ENCODE results near the gene SNIP1. TPM values are rescaled to one million over a fixed set of nuclear protein-coding genes. Genes with fewer than 3 reads are reported as not detected.

Gene SNIP1
- total and polyA plus RNA-seq, 2 of the 8 experiments (the other 6 are each of a cell fraction or from before 2014, with no cell fraction given), result 3.7 to 15.7 TPM

DNA sequence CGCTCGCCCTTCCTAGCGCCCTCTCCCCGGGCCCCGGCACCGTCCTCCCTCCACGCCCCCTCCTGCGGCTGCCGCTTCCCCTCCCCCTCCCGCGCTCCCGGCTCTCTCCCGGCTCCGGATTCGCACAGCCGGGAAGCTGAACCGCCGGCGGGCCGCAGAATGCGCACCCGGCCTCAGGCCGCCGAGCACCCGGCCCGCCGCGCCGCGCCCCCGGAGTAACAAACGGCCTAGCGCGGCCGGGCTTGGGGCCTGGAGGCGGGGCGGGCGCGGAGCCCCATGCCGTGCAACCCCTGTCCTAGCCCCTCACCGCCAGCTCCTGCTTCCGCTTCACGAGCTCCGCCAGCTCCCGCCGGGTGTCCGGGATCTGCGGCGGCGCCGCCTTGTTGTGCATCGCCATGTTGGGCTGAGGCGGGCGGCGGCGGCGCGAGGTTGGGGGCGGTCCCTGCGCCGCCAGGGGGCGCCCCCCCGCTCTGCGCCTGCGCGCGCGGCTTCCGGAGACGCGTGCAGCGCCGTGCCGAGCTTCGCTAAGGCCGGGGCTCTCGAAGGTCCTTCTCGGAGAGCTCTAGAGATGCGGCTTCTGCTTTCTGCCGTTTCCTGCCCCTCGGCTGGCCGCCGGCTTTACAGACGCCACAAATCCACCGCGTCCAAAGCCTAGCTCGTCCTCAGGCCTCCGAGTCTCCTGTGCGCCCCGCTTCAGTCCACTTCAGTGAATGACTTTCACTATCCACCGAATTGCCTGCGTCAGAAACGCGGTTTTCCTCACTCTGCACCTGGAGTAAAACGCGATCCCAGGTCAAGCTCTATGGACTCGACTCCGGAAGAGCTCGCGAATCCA is 39.5 kb downstream of the SNIP1 start, which contains the start of gene MEAF6:
Gene MEAF6, minus strand, starts transcription at position 417 of the 835 bp plus-strand sequence. Its CDS starts 20 bp downstream, at position 397.
- Histone ChIP-seq H3K4me3 (ENCODE audit: extremely low read depth in 1 of 4, insufficient read depth in 2 of 4, low read depth in 3 of 4, low read length in 4 of 4) (peak within 1 kb of the TSS; percentile 69 to 97 (median 78)), H2BK120ac (replicated peaks; ENCODE audit: low read depth, low read length) (peak within 1 kb of the TSS; percentile 79), H3K4me2 (ENCODE audit: insufficient read depth in 1 of 2, low read depth in 2 of 2, low read length in 2 of 2) (peak within 1 kb of the TSS; percentile 85 to 89), H2BK20ac (ENCODE audit: low read length) (peak within 1 kb of the TSS; percentile 43; the same call in 1 of the 2 replicates), H3K79me1 (ENCODE audit: low read depth, low read length) (peaks cover 4% of the 10 kb centered on the region), H3K56ac (replicated peaks; ENCODE audit: insufficient read length, low read depth, low read length) (peak within 1 kb of the TSS; percentile 69), H3K18ac (ENCODE audit: extremely low read depth, low read length) (peak within 1 kb of the TSS; percentile 98), H4K5ac (ENCODE audit: insufficient read length, low read depth, low read length) (peak within 1 kb of the TSS; percentile 85), H3K27me3 (replicated peaks in 1 of 4; ENCODE audit: control insufficient read depth in 3 of 4, extremely low read depth in 1 of 4, insufficient read depth in 3 of 4, low read length in 3 of 4) (no peaks in the 10 kb centered on the region), H3K9ac (replicated peaks in 1 of 4; ENCODE audit: extremely low read depth in 1 of 4, low read depth in 3 of 4, low read length in 3 of 4) (peak within 1 kb of the TSS; percentile 73 to 81 (median 78); a peak in 6 of 7 replicates), H2AFZ (ENCODE audit: low read length) (peak within 1 kb of the TSS; percentile 93), H4K8ac (ENCODE audit: extremely low read depth, insufficient read depth, low read length) (peak within 1 kb of the TSS; percentile 87), H3K79me2 (ENCODE audit: control insufficient read depth in 1 of 2, insufficient read depth in 2 of 2, low read length in 2 of 2) (peaks cover 3 to 15% of the 10 kb centered on the region in 2 experiments; a peak in 2 of 4 replicates), H3K23ac (ENCODE audit: insufficient read length) (no peak within 1 kb of the TSS), H3K9me3 (ENCODE audit: insufficient read depth in 2 of 2, low read depth in 1 of 2, low read length in 1 of 2) (no peaks in the 10 kb centered on the region; a peak in 1 of 4 replicates), H2AK5ac (ENCODE audit: low read depth, low read length) (no peak within 1 kb of the TSS), H3K4me1 (replicated peaks in 1 of 4; ENCODE audit: control insufficient read depth in 3 of 4, insufficient read depth in 4 of 4, low read length in 3 of 4) (peaks cover 2 to 13% (median 6%) of the 10 kb centered on the region in 4 experiments; a peak in 4 of 7 replicates), H3K36me3 (ENCODE audit: control insufficient read depth in 2 of 4, insufficient read depth in 4 of 4, low read length in 3 of 4) (peaks cover 0 to 16% (median 4%) of the 10 kb centered on the region in 4 experiments; a peak in 4 of 8 replicates), H2BK5ac (ENCODE audit: low read depth, low read length) (peak within 1 kb of the TSS; percentile 97; the same call in 1 of the 2 replicates), H3K4ac (replicated peaks; ENCODE audit: insufficient read length, low read depth, low read length) (peak within 1 kb of the TSS; percentile 65), H2BK15ac (ENCODE audit: low read length) (0 out of 2 replicates have a peak within 1 kb of the TSS, but pooled peaks have one; percentile 92), H4K91ac (replicated peaks; ENCODE audit: insufficient read length, low read length) (peak within 1 kb of the TSS; percentile 99), H4K20me1 (replicated peaks in 1 of 2; ENCODE audit: control insufficient read depth in 1 of 2, insufficient read depth in 2 of 2, low read length in 2 of 2) (peaks cover 3 to 7% of the 10 kb centered on the region in 2 experiments), H3K14ac (ENCODE audit: insufficient read length) (peak within 1 kb of the TSS; percentile 96), H2BK12ac (ENCODE audit: low read depth, low read length) (peak within 1 kb of the TSS; percentile 44), H3K23me2 (ENCODE audit: low read depth, low read length) (peaks cover 13% of the 10 kb centered on the region), H3K27ac (ENCODE audit: low read depth, low read length) (peak within 1 kb of the TSS; percentile 79; the same call in 1 of the 2 replicates)
- POLR2A ChIA-PET (ENCODE audit: partially characterized antibody), result interaction anchor here (0.6 to 2.3 kb wide), 16 partner anchors 8 to 228 kb away, joined by 3 to 15 read pairs (median 3); partner anchors contain the start of genes DNALI1 and ZC3H12A
- DNase-seq (ENCODE audit: low read depth in 1 of 2, low spot score in 2 of 2) (peak; percentile 46 to 92), FAIRE-seq (no peak)
- CTCF ChIA-PET (ENCODE audit: partially characterized antibody), result interaction anchor here (0.6 to 3.6 kb wide), 19 partner anchors 9 to 430 kb away, joined by 3 to 18 read pairs (median 3); partner anchors contain the start of gene DNALI1
- 1% methylated on average over 60 of the region's 100 CpGs; no CpG with 5 or more reads in 1 of the 2 experiments for WGBS, 2 experiments (ENCODE audit: extremely low coverage in 1 of 2, insufficient coverage in 1 of 2, insufficient read length in 1 of 2, insufficient replicate concordance in 2 of 2, low coverage in 1 of 2, low lambda C conversion rate in 2 of 2, missing lambda C conversion rate in 1 of 2)
- TF ChIP-seq SP1 (IDR thresholded peaks at IDR 0.05; ENCODE audit: low read depth, low read length) (0 out of 2 replicates have a peak, but pooled peaks have one; percentile 7), ASH2L (IDR thresholded peaks at IDR 0.05; ENCODE audit: low read length) (peak; percentile 70), ZNF274 (IDR thresholded peaks at IDR 0.05; ENCODE audit: borderline replicate concordance, extremely low read depth, low read length) (no peak), EGR1 (IDR thresholded peaks at IDR 0.05; ENCODE audit: borderline replicate concordance, low read depth, low read length) (no peak), POLR2AphosphoS5 (IDR thresholded peaks at IDR 0.05; ENCODE audit: low read depth, low read length) (peak; percentile 70), BCL11A (IDR thresholded peaks at IDR 0.05; ENCODE audit: low read depth in 2 of 2, low read length in 2 of 2) (no peak), GABPA (IDR thresholded peaks at IDR 0.05; ENCODE audit: borderline replicate concordance, insufficient read depth, low read length) (no peak), CBX8 (IDR thresholded peaks at IDR 0.05; ENCODE audit: borderline replicate concordance, low read depth, low read length) (no peak), KDM5A (IDR thresholded peaks at IDR 0.05; ENCODE audit: low read length) (no peak), MAFK (IDR thresholded peaks at IDR 0.05; ENCODE audit: low read depth, low read length) (no peak), CREB1 (IDR thresholded peaks at IDR 0.05) (no peak; the same call in 1 of the 2 replicates), SUZ12 (IDR thresholded peaks at IDR 0.05; ENCODE audit: low read length) (no peak)
